ENCODE results near the gene TM4SF5.

- TF ChIP-seq, protein P1, sequence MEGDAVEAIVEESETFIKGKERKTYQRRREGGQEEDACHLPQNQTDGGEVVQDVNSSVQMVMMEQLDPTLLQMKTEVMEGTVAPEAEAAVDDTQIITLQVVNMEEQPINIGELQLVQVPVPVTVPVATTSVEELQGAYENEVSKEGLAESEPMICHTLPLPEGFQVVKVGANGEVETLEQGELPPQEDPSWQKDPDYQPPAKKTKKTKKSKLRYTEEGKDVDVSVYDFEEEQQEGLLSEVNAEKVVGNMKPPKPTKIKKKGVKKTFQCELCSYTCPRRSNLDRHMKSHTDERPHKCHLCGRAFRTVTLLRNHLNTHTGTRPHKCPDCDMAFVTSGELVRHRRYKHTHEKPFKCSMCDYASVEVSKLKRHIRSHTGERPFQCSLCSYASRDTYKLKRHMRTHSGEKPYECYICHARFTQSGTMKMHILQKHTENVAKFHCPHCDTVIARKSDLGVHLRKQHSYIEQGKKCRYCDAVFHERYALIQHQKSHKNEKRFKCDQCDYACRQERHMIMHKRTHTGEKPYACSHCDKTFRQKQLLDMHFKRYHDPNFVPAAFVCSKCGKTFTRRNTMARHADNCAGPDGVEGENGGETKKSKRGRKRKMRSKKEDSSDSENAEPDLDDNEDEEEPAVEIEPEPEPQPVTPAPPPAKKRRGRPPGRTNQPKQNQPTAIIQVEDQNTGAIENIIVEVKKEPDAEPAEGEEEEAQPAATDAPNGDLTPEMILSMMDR (IDR thresholded peaks at IDR 0.05) = peak in 1 of 5 experiments; percentile 15
- TF ChIP-seq EP300 (IDR thresholded peaks at IDR 0.05) = peak; percentile 79 to 87
- TF ChIP-seq POLR2A (IDR thresholded peaks at IDR 0.05) = peak in 1 of 2 donors; percentile 19
These were observed 35.6 kb upstream of the TM4SF5 start for GRCh38 chr17:4735876-4736651.

All from tibial nerve (tissue), 4 donors.